ENCODE data around the gene NUP214. TPM values are rescaled to one million over a fixed set of nuclear protein-coding genes. Genes with fewer than 3 reads are reported as not detected.
A peak's percentile ranks its signal among the peaks of the same experiment; 100 is the strongest.

NUP214 gene
- total and polyA plus RNA-seq, 2 experiments from 2014 or later = 14.7 to 29.0 TPM

DNA sequence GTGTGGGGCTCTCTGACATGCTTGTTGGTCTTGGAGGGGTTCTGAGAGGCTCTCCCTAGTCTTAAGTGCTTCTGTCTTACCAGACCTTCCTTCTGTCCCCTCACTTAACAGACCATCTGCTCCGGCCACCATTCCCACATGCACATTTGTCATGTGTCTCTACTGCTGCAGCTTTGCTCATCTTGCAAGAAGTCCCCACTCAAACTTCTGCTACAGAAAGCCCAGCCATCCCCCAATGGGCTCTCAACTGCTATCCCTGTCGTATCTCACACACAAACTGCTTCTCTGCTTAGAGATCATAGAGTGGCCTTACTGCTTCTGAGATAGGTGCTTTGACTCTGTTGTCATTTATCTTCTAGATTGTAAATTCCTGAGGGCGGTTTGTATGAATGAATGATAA is 69.4 kb downstream of the NUP214 start:
- H3K4me1 ChIP-seq (ENCODE audit: low read depth) = no peaks in the 10 kb centered on the region
- TF ChIP-seq, protein P1, sequence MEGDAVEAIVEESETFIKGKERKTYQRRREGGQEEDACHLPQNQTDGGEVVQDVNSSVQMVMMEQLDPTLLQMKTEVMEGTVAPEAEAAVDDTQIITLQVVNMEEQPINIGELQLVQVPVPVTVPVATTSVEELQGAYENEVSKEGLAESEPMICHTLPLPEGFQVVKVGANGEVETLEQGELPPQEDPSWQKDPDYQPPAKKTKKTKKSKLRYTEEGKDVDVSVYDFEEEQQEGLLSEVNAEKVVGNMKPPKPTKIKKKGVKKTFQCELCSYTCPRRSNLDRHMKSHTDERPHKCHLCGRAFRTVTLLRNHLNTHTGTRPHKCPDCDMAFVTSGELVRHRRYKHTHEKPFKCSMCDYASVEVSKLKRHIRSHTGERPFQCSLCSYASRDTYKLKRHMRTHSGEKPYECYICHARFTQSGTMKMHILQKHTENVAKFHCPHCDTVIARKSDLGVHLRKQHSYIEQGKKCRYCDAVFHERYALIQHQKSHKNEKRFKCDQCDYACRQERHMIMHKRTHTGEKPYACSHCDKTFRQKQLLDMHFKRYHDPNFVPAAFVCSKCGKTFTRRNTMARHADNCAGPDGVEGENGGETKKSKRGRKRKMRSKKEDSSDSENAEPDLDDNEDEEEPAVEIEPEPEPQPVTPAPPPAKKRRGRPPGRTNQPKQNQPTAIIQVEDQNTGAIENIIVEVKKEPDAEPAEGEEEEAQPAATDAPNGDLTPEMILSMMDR (IDR thresholded peaks at IDR 0.05; ENCODE audit: low read depth, low read length) = no peak
- peaks cover 34% of the 10 kb centered on the region for H3K36me3 ChIP-seq
- no peak for DNase-seq (ENCODE audit: low read depth in 1 of 2, low spot score in 1 of 2)
- H3K27ac ChIP-seq = peak overlapping the region; percentile 55
- H3K27me3 ChIP-seq = no peaks in the 10 kb centered on the region
- no peak overlapping the region for H3K4me3 ChIP-seq
- H3K9me3 ChIP-seq (ENCODE audit: low read depth) = no peaks in the 10 kb centered on the region

DNA sequence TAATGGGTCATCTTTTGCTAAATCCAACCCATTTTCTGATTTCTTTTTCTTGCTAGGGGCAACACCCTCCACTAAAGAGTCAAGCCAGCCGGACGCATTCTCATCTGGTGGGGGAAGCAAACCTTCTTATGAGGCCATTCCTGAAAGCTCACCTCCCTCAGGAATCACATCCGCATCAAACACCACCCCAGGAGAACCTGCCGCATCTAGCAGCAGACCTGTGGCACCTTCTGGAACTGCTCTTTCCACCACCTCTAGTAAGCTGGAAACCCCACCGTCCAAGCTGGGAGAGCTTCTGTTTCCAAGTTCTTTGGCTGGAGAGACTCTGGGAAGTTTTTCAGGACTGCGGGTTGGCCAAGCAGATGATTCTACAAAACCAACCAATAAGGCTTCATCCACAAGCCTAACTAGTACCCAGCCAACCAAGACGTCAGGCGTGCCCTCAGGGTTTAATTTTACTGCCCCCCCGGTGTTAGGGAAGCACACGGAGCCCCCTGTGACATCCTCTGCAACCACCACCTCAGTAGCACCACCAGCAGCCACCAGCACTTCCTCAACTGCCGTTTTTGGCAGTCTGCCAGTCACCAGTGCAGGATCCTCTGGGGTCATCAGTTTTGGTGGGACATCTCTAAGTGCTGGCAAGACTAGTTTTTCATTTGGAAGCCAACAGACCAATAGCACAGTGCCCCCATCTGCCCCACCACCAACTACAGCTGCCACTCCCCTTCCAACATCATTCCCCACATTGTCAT is 72.0 kb downstream of the NUP214 start:
- TF ChIP-seq, protein P1 (IDR thresholded peaks at IDR 0.05; ENCODE audit: low read depth, low read length) = no peak
- no peaks in the 10 kb centered on the region for H3K27me3 ChIP-seq
- DNase-seq (ENCODE audit: low read depth in 1 of 2, low spot score in 1 of 2) = no peak
- no peaks in the 10 kb centered on the region for H3K9me3 ChIP-seq (ENCODE audit: low read depth)
- H3K27ac ChIP-seq = peak overlapping the region; percentile 22
- peaks cover 30% of the 10 kb centered on the region for H3K36me3 ChIP-seq
- no peak overlapping the region for H3K4me3 ChIP-seq
- H3K4me1 ChIP-seq (ENCODE audit: low read depth) = no peaks in the 10 kb centered on the region

DNA sequence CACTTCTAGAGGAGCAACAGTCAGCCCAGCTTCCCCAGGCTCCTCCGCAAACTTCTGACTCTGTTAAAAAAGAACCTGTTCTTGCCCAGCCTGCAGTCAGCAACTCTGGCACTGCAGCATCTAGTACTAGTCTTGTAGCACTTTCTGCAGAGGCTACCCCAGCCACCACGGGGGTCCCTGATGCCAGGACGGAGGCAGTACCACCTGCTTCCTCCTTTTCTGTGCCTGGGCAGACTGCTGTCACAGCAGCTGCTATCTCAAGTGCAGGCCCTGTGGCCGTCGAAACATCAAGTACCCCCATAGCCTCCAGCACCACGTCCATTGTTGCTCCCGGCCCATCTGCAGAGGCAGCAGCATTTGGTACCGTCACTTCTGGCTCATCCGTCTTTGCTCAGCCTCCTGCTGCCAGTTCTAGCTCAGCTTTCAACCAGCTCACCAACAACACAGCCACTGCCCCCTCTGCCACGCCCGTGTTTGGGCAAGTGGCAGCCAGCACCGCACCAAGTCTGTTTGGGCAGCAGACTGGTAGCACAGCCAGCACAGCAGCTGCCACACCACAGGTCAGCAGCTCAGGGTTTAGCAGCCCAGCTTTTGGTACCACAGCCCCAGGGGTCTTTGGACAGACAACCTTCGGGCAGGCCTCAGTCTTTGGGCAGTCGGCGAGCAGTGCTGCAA is 72.8 kb downstream of the NUP214 start:
- Histone ChIP-seq H3K27ac (peak overlapping the region; percentile 22), H3K4me3 (no peak overlapping the region), H3K36me3 (peaks cover 31% of the 10 kb centered on the region), H3K9me3 (ENCODE audit: low read depth) (no peaks in the 10 kb centered on the region), H3K27me3 (no peaks in the 10 kb centered on the region), H3K4me1 (ENCODE audit: low read depth) (no peaks in the 10 kb centered on the region)
- no peak for DNase-seq (ENCODE audit: low read depth in 1 of 2, low spot score in 1 of 2)
- TF ChIP-seq, protein P1 (IDR thresholded peaks at IDR 0.05; ENCODE audit: low read depth, low read length) = no peak

DNA sequence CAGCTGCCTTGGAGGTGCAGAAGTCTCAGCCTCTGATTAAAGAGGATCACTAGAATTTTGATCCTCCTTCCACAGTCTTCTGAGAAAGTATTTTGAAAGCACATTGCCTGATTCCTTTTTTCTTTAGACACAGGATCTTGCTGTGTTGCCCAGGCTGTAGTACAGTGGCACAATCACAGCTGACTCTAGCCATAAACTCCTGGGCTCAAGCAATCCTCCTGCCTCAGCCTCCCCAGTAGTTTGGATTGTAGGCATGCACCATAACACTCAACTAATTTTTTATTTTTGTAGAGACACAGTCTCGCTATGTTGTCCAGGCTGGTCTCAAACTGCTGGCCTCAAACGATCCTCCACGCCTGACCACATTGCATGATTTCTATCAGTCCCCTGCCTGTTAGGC is 76.5 kb downstream of the NUP214 start:
- no peak for DNase-seq (ENCODE audit: low read depth in 1 of 2, low spot score in 1 of 2)
- H3K27ac ChIP-seq = no peak overlapping the region
- TF ChIP-seq, protein P1 (IDR thresholded peaks at IDR 0.05; ENCODE audit: low read depth, low read length) = no peak
- H3K9me3 ChIP-seq (ENCODE audit: low read depth) = no peaks in the 10 kb centered on the region
- no peaks in the 10 kb centered on the region for H3K4me1 ChIP-seq (ENCODE audit: low read depth)
- peaks cover 26% of the 10 kb centered on the region for H3K36me3 ChIP-seq
- H3K27me3 ChIP-seq = no peaks in the 10 kb centered on the region
- no peak overlapping the region for H3K4me3 ChIP-seq

DNA sequence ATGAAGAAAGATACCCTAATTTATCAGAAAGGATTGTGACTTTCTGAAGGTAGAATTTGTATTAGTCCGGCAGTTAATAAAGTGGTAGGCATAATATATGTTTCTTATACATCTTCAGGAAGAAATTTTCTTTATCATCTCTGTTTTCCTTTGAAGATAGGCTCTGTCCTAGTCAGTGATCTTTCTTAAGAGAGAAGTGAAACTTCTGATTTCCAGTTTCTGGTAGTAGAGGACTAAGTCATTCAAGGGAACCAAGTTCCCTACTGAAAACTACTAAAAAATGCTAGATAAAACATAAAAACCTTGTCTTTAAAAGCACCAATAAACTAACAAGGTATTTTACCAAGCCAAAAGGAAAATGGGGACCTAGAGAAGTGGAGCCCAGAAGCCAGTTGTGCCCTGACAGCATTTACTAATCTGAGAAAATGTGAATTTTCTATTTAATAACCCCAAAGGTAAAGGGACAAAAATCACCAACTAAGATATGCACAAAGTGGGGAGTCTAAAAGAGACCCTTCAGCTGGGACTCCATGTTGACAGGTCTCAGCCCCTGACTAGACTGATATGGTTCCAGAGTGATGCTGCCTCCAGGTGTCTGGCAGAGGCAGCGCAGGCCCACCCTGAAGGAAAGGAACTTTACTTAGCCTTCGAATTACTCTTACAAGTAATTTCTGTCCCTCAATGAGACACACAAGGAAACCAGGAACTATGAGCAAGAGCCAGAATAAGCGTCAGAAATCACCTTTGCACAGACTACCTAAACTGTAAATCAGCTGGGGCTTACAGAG is 78.2 kb downstream of the NUP214 start:
- Histone ChIP-seq H3K9me3 (ENCODE audit: low read depth) (no peaks in the 10 kb centered on the region), H3K27me3 (no peaks in the 10 kb centered on the region), H3K4me3 (no peak overlapping the region), H3K36me3 (peaks cover 25% of the 10 kb centered on the region), H3K27ac (no peak overlapping the region), H3K4me1 (ENCODE audit: low read depth) (no peaks in the 10 kb centered on the region)
- TF ChIP-seq, protein P1 (IDR thresholded peaks at IDR 0.05; ENCODE audit: low read depth, low read length) = no peak
- DNase-seq (ENCODE audit: low read depth in 1 of 2, low spot score in 1 of 2) = no peak

Data from cardiac muscle cell (in vitro differentiated cells and primary cell).